HAP-1 (cell line): ENCODE results near the gene SULT1A2.
A peak's percentile ranks its signal among the peaks of the same experiment; 100 is the strongest.
"Not testable (repeated sequence)": the region's sequence is repeated elsewhere in the genome, so short reads cannot be mapped to it uniquely, and the experiment has no call there.

Source experiments
- DNase-seq, 2 experiments: peaks; one replicate each; pipeline ENCODE4 v3.0.0-alpha.2; 2016 to 2020; ENCODE audit warnings: low spot score in 2 of 2
- H3K27me3 ChIP-seq: fragments of 250-450 bp; sonication (Bioruptor Pico); 2 replicates; pipeline ENCODE4 v1.5.1; 2020; ENCODE audit warnings: low read depth, mild to moderate bottlenecking, moderate library complexity
- H3K36me3 ChIP-seq: fragments of 250-450 bp; sonication (Bioruptor Pico); replicated peaks from 2 replicates; pipeline ENCODE4 v1.5.1; 2020; ENCODE audit warnings: mild to moderate bottlenecking
- H3K4me1 ChIP-seq: fragments of 250-450 bp; sonication (Bioruptor Pico); 2 replicates; pipeline ENCODE4 v1.5.1; 2020; ENCODE audit warnings: mild to moderate bottlenecking
- H3K4me3 ChIP-seq: fragments of 250-450 bp; sonication (Bioruptor Pico); 2 replicates; pipeline ENCODE4 v1.5.1; 2020; ENCODE audit warnings: mild to moderate bottlenecking, moderate library complexity
- H3K9me3 ChIP-seq: fragments of 250-450 bp; sonication (Bioruptor Pico); 2 replicates; pipeline ENCODE4 v1.5.1; 2020; ENCODE audit warnings: mild to moderate bottlenecking, moderate library complexity
- in situ Hi-C: fragments of 300-500 bp; cut with MboI; formaldehyde crosslinking; loops from 3 replicates; pipeline ENCODE4 v1.14.3; 2020; ENCODE audit warnings: low sequenced_read_pairs, inconsistent platforms, mixed read lengths

The SULT1A2 gene

GRCh38 chr16:28596840-28597691 is at the start of gene SULT1A2:
TSS of gene SULT1A2 (minus strand) at chr16:28597050. CDS start at chr16:28595930, 1,120 bp downstream.
- in situ Hi-C loops = loop anchor here (25.0 kb wide), 1 partner anchor 285 kb away; no protein-coding TSS in a partner anchor
- no peaks in the 10 kb centered on the region for H3K27me3 ChIP-seq
- DNase-seq = no peak

DNA sequence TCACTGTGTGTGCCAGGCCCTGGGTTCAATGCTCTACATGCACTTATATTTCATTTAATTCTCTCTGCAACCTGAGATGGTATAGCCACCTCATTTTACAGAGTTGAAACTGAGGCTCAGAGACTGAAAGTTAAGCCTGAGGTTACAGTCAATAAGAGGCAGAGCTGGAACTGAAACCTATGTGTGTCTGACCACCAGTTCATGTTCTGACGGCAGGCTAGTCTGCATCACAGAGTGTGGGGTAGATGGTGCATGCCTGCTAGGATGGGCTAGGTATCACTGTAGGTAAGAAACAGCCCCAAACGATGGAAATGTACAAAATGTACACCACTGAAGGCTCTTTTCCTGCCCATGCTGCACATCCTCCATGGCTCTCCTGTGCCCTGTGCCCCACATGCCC is 43.1 kb upstream of the SULT1A2 start:
- H3K36me3 ChIP-seq, H3K4me1 ChIP-seq, in situ Hi-C loops, DNase-seq, H3K4me3 ChIP-seq, H3K27me3 ChIP-seq, H3K9me3 ChIP-seq: not testable (repeated sequence)

More at GRCh38 chr16:28596840-28597691, at the start of gene SULT1A2:
- H3K9me3 ChIP-seq = no peaks in the 10 kb centered on the region
- H3K4me3 ChIP-seq = no peak within 1 kb of the TSS
- no peaks in the 10 kb centered on the region for H3K36me3 ChIP-seq
- H3K4me1 ChIP-seq = no peaks in the 10 kb centered on the region

DNA sequence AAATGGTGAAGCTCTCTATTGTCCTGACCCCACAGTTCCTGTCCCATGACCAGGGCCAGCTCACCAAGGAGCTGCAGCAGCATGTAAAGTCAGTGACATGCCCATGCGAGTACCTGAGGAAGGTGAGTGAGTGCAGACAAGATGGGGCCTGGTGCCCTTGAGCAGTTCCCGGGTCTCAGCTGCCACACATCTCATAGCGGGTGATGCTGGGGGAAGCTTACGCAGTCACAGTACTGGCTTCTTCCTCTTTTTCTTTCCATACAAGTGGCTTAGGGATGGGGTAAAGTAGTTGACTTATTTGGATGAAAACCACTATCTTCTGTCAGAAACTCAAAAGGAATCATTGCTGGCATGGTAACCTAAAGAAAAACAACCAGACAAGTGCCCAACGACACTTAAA is 41.5 kb upstream of the SULT1A2 start:
- H3K27me3 ChIP-seq, H3K36me3 ChIP-seq, in situ Hi-C loops, H3K4me1 ChIP-seq, H3K4me3 ChIP-seq, DNase-seq, H3K9me3 ChIP-seq: not testable (repeated sequence)

DNA sequence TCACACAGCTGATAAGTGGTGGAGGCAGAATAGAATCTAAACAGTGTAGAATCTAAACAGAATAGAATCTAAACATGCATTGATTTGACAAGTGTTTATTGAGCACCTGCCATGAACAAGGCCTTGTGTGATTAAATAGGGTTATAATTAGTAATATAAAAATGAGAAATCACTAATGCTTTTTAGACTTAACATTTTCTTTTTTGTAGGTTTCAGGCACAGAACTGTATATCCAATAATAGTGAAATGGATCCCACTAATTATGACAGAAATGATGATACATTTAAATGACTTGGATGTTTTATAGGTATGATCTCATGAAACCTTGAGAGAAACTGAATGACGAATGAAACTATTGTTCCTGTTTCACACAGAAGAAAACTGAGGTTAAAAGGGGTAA is 40.9 kb upstream of the SULT1A2 start, which contains the start of gene NPIPB8:
Gene NPIPB8 (plus strand): TSS at position 301 of the 400 bp plus-strand sequence. CDS start 296 bp downstream, outside the sequence.
- H3K27me3 ChIP-seq, H3K4me1 ChIP-seq, H3K36me3 ChIP-seq, H3K9me3 ChIP-seq, DNase-seq, in situ Hi-C loops, H3K4me3 ChIP-seq: not testable (repeated sequence)

GRCh38 chr16:28636093-28636823 is 39.4 kb upstream of the SULT1A2 start:
- H3K9me3 ChIP-seq, in situ Hi-C loops, H3K27me3 ChIP-seq, H3K4me3 ChIP-seq, H3K4me1 ChIP-seq, DNase-seq, H3K36me3 ChIP-seq: not testable (repeated sequence)

DNA sequence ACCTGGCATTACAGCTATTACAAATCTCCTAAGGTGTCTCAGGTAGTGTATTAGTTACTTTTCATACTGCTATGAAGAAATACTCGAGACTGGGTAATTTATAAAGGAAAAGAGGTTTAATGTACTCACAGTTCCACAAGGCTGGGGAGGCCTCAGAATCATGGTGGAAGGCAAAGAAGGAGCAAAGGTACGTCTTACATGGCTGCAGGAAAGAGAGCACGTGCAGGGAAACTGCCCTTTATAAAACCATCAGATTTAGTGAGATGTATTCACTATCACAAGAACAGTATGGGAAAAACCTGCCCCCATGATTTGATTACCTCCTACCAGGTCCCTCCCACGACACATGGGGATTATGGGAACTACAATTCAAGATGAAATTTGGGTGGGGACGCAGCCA is 34.1 kb upstream of the SULT1A2 start:
- H3K4me1 ChIP-seq, H3K36me3 ChIP-seq, in situ Hi-C loops, DNase-seq, H3K9me3 ChIP-seq, H3K27me3 ChIP-seq, H3K4me3 ChIP-seq: not testable (repeated sequence)

- peaks cover 13% of the 10 kb centered on the region; the same call in 1 of the 2 replicates for H3K36me3 ChIP-seq
- DNase-seq = peak; percentile 70 to 81
- no peaks in the 10 kb centered on the region for H3K27me3 ChIP-seq
- peaks cover 7% of the 10 kb centered on the region for H3K4me1 ChIP-seq
- H3K9me3 ChIP-seq = no peaks in the 10 kb centered on the region
- in situ Hi-C loops = no loop called here
- H3K4me3 ChIP-seq = peak overlapping the region; percentile 46
Measured at GRCh38 chr16:28623172-28623711, 26.4 kb upstream of the SULT1A2 start.

- Histone ChIP-seq H3K36me3 (peaks cover 15% of the 10 kb centered on the region; the same call in 1 of the 2 replicates), H3K4me3 (peak overlapping the region; percentile 46), H3K4me1 (peaks cover 11% of the 10 kb centered on the region)
- H3K9me3 ChIP-seq, H3K27me3 ChIP-seq, DNase-seq, in situ Hi-C loops: not testable (repeated sequence)
Measured at GRCh38 chr16:28622532-28623171, 25.8 kb upstream of the SULT1A2 start.

GRCh38 chr16:28621481-28622155 is 24.8 kb upstream of the SULT1A2 start:
- Histone ChIP-seq H3K4me3 (no peak overlapping the region; the same call in 1 of the 2 replicates), H3K27me3 (no peaks in the 10 kb centered on the region), H3K9me3 (no peaks in the 10 kb centered on the region), H3K36me3 (peaks cover 18% of the 10 kb centered on the region; the same call in 1 of the 2 replicates), H3K4me1 (peaks cover 16% of the 10 kb centered on the region)
- DNase-seq = no peak
- in situ Hi-C loops = no loop called here

DNA sequence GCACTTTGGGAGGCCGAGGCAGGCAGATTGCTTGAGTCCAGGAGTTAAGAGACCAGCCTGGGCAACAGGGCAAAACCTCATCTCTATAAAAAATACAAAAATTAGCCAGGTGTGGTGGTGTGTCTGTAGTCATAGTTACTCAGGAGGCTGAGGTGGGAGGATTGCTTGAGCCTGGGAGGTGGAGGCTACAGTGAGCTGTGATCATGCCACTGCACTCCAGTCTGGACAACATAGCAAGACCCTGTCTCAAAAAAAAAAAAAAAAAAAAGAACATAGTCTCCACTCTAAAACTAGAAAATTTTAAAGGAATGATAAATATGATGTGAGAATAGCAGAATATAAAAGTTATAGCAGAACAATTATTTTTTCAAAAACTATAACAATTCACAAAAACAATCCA is 23.5 kb upstream of the SULT1A2 start:
- peaks cover 18% of the 10 kb centered on the region; the same call in 1 of the 2 replicates for H3K36me3 ChIP-seq
- peaks cover 16% of the 10 kb centered on the region for H3K4me1 ChIP-seq
- in situ Hi-C loops = not testable (repeated sequence)

GRCh38 chr16:28617874-28618273 is 21.0 kb upstream of the SULT1A2 start:
- peaks cover 16% of the 10 kb centered on the region for H3K4me1 ChIP-seq
- H3K27me3 ChIP-seq = no peaks in the 10 kb centered on the region
- peak; percentile 67 to 84 for DNase-seq
- peaks cover 18% of the 10 kb centered on the region; the same call in 1 of the 2 replicates for H3K36me3 ChIP-seq
- H3K4me3 ChIP-seq = no peak overlapping the region
- no peaks in the 10 kb centered on the region for H3K9me3 ChIP-seq
- in situ Hi-C loops = no loop called here

More for the DNA sequence above, 23.5 kb upstream of the SULT1A2 start:
- H3K4me3 ChIP-seq, H3K9me3 ChIP-seq, H3K27me3 ChIP-seq, DNase-seq: not testable (repeated sequence)

GRCh38 chr16:28616636-28617035 is 19.8 kb upstream of the SULT1A2 start:
- no peaks in the 10 kb centered on the region for H3K27me3 ChIP-seq
- DNase-seq = no peak
- H3K36me3 ChIP-seq = peaks cover 18% of the 10 kb centered on the region; the same call in 1 of the 2 replicates
- H3K4me3 ChIP-seq = no peak overlapping the region
- H3K9me3 ChIP-seq = no peaks in the 10 kb centered on the region
- in situ Hi-C loops = no loop called here
- peaks cover 15% of the 10 kb centered on the region for H3K4me1 ChIP-seq

DNA sequence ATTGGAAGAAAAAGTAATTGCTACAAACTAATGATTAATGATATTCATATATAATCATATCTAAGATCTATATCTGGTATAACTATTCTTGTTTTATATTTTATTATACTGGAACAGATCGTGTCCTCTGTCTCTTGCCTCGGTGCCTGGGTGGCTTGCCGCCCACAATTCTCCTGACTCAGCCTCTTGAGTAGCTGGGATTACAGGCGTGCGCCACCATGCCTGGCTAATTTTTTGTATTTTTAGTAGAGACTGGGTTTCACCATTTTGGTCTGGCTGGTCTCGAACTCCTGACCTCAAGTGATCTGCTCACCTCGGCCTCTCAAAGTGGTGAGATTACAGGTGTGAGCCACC is 19.4 kb upstream of the SULT1A2 start:
- H3K4me3 ChIP-seq, H3K27me3 ChIP-seq, DNase-seq, H3K9me3 ChIP-seq, in situ Hi-C loops: not testable (repeated sequence)
- Histone ChIP-seq H3K4me1 (peaks cover 12% of the 10 kb centered on the region), H3K36me3 (peaks cover 18% of the 10 kb centered on the region; the same call in 1 of the 2 replicates)
